IPS-20b (cell line): Measurements from ENCODE around the gene TTC5.
"Not testable (repeated sequence)": the region's sequence is repeated elsewhere in the genome, so short reads cannot be mapped to it uniquely, and the experiment has no call there.

ENCODE experiments used
- H3K27ac ChIP-seq: one replicate; pipeline ENCODE4 v1.5.1; 2013; ENCODE audit warnings: low read length
- H3K27me3 ChIP-seq: 2 replicates; pipeline ENCODE4 v1.6.1; 2013; ENCODE audit warnings: mild to moderate bottlenecking, low read length, inconsistent platforms; ENCODE audit not compliant: insufficient read depth
- H3K36me3 ChIP-seq: 2 replicates; pipeline ENCODE4 v1.6.1; 2013; ENCODE audit warnings: low read depth, mild to moderate bottlenecking, inconsistent platforms, low read length, moderate library complexity; ENCODE audit not compliant: insufficient read depth
- H3K4me1 ChIP-seq: 2 replicates; pipeline ENCODE4 v1.6.1; 2013; ENCODE audit warnings: mild to moderate bottlenecking, control low read depth, inconsistent platforms, low read length, moderate library complexity; ENCODE audit not compliant: insufficient read depth
- H3K4me3 ChIP-seq: 2 replicates; pipeline ENCODE4 v1.5.1; 2013; ENCODE audit warnings: mild to moderate bottlenecking, low read length, inconsistent platforms
- H3K9ac ChIP-seq: 2 replicates; pipeline ENCODE4 v1.6.1; 2013; ENCODE audit warnings: low read depth, mild to moderate bottlenecking, inconsistent platforms, low read length, moderate library complexity
- H3K9me3 ChIP-seq: 2 replicates; pipeline ENCODE4 v1.6.1; 2013; ENCODE audit warnings: mild to moderate bottlenecking, low read depth, low read length, inconsistent platforms; ENCODE audit not compliant: insufficient read depth

TTC5 gene

GRCh38 chr14:20305265-20306078, at the start of gene TTC5:
Gene TTC5 (minus strand): TSS chr14:20305951. CDS start chr14:20305937, 14 bp downstream.
- H3K9me3 ChIP-seq: no peaks in the 10 kb centered on the region
- peak within 1 kb of the TSS; percentile 93 for H3K9ac ChIP-seq
- H3K27ac ChIP-seq: peak within 1 kb of the TSS; percentile 78
- 0 out of 2 replicates have a peak, but pooled peaks cover 5% of the 10 kb centered on the region for H3K4me1 ChIP-seq
- H3K4me3 ChIP-seq: peak within 1 kb of the TSS; percentile 100
- no peaks in the 10 kb centered on the region for H3K27me3 ChIP-seq
- peaks cover 15% of the 10 kb centered on the region for H3K36me3 ChIP-seq

- Histone ChIP-seq H3K27ac (no peak overlapping the region), H3K9ac (no peak overlapping the region), H3K4me3 (no peak overlapping the region), H3K27me3 (no peaks in the 10 kb centered on the region), H3K36me3 (peaks cover 96% of the 10 kb centered on the region), H3K9me3 (no peaks in the 10 kb centered on the region), H3K4me1 (no peaks in the 10 kb centered on the region; the same call in 1 of the 2 replicates)
Observed at GRCh38 chr14:20350860-20351259, 45.1 kb upstream of the TTC5 start.

- Histone ChIP-seq H3K4me1 (no peaks in the 10 kb centered on the region; the same call in 1 of the 2 replicates), H3K27ac (no peak overlapping the region), H3K36me3 (peaks cover 96% of the 10 kb centered on the region)
Observed at GRCh38 chr14:20350282-20350681, 44.5 kb upstream of the TTC5 start.

GRCh38 chr14:20347747-20348146, 42.0 kb upstream of the TTC5 start:
- Histone ChIP-seq H3K36me3 (peaks cover 76% of the 10 kb centered on the region), H3K27ac (no peak overlapping the region), H3K9ac (no peak overlapping the region), H3K9me3 (no peaks in the 10 kb centered on the region), H3K4me1 (no peaks in the 10 kb centered on the region; the same call in 1 of the 2 replicates), H3K4me3 (no peak overlapping the region), H3K27me3 (no peaks in the 10 kb centered on the region)

More at GRCh38 chr14:20350282-20350681, 44.5 kb upstream of the TTC5 start:
- Histone ChIP-seq H3K4me3 (no peak overlapping the region), H3K9ac (no peak overlapping the region), H3K9me3 (no peaks in the 10 kb centered on the region), H3K27me3 (no peaks in the 10 kb centered on the region)

GRCh38 chr14:20346713-20347112, 41.0 kb upstream of the TTC5 start:
- H3K36me3 ChIP-seq: peaks cover 66% of the 10 kb centered on the region
- no peak overlapping the region for H3K9ac ChIP-seq

GRCh38 chr14:20345366-20345765, 39.6 kb upstream of the TTC5 start:
- H3K27ac ChIP-seq: no peak overlapping the region
- H3K4me1 ChIP-seq: peaks cover 4% of the 10 kb centered on the region
- H3K36me3 ChIP-seq: peaks cover 54% of the 10 kb centered on the region
- H3K9me3 ChIP-seq: no peaks in the 10 kb centered on the region
- no peak overlapping the region for H3K4me3 ChIP-seq
- H3K9ac ChIP-seq: no peak overlapping the region
- no peaks in the 10 kb centered on the region for H3K27me3 ChIP-seq

More at GRCh38 chr14:20346713-20347112, 41.0 kb upstream of the TTC5 start:
- H3K27ac ChIP-seq: no peak overlapping the region
- H3K4me1 ChIP-seq: peaks cover 1% of the 10 kb centered on the region
- no peaks in the 10 kb centered on the region for H3K9me3 ChIP-seq
- H3K27me3 ChIP-seq: no peaks in the 10 kb centered on the region
- H3K4me3 ChIP-seq: no peak overlapping the region

GRCh38 chr14:20343862-20344220, 38.1 kb upstream of the TTC5 start:
- no peaks in the 10 kb centered on the region for H3K9me3 ChIP-seq
- no peaks in the 10 kb centered on the region for H3K27me3 ChIP-seq
- peak overlapping the region; percentile 74 for H3K27ac ChIP-seq
- peaks cover 4% of the 10 kb centered on the region; the same call in 1 of the 2 replicates for H3K4me1 ChIP-seq
- peak overlapping the region; percentile 96 for H3K4me3 ChIP-seq
- peak overlapping the region; percentile 98 for H3K9ac ChIP-seq
- peaks cover 39% of the 10 kb centered on the region for H3K36me3 ChIP-seq

- no peaks in the 10 kb centered on the region for H3K27me3 ChIP-seq
- peak within 1 kb of the TSS; percentile 98 for H3K9ac ChIP-seq
- peaks cover 4% of the 10 kb centered on the region; the same call in 1 of the 2 replicates for H3K4me1 ChIP-seq
- peak within 1 kb of the TSS; percentile 74 for H3K27ac ChIP-seq
- peak within 1 kb of the TSS; percentile 96 for H3K4me3 ChIP-seq
- peaks cover 33% of the 10 kb centered on the region for H3K36me3 ChIP-seq
- no peaks in the 10 kb centered on the region for H3K9me3 ChIP-seq
Observed at GRCh38 chr14:20343092-20343861, 37.5 kb upstream of the TTC5 start, which contains the start of gene PARP2. Gene PARP2 (plus strand): TSS chr14:20343635. CDS start chr14:20343642, 7 bp downstream.

GRCh38 chr14:20341646-20342045, 35.9 kb upstream of the TTC5 start:
- H3K4me1 ChIP-seq: peaks cover 4% of the 10 kb centered on the region; the same call in 1 of the 2 replicates
- peak overlapping the region; percentile 79 for H3K4me3 ChIP-seq

GRCh38 chr14:20341032-20341431, 35.3 kb upstream of the TTC5 start:
- peaks cover 13% of the 10 kb centered on the region for H3K36me3 ChIP-seq
- H3K9ac ChIP-seq, H3K27ac ChIP-seq, H3K4me1 ChIP-seq, H3K9me3 ChIP-seq, H3K27me3 ChIP-seq, H3K4me3 ChIP-seq: not testable (repeated sequence)

More at GRCh38 chr14:20341646-20342045, 35.9 kb upstream of the TTC5 start:
- Histone ChIP-seq H3K36me3 (peaks cover 19% of the 10 kb centered on the region), H3K9me3 (no peaks in the 10 kb centered on the region), H3K9ac (peak overlapping the region; percentile 85), H3K27ac (peak overlapping the region; percentile 64), H3K27me3 (no peaks in the 10 kb centered on the region)

GRCh38 chr14:20334017-20334416, 28.3 kb upstream of the TTC5 start:
- Histone ChIP-seq H3K9ac (no peak overlapping the region; the same call in 1 of the 2 replicates), H3K4me1 (peaks cover 9% of the 10 kb centered on the region; the same call in 1 of the 2 replicates), H3K27ac (no peak overlapping the region), H3K9me3 (no peaks in the 10 kb centered on the region), H3K36me3 (peaks cover 22% of the 10 kb centered on the region), H3K27me3 (no peaks in the 10 kb centered on the region), H3K4me3 (no peak overlapping the region)
